Glutamatergic neuron (in vitro differentiated cells): ENCODE data around the gene OR2B6. TPM values are rescaled to one million over a fixed set of nuclear protein-coding genes. Genes with fewer than 3 reads are reported as not detected.

Experiments
- DNase-seq: peaks from one replicate; pipeline ENCODE4 v3.0.0; 2022
- H3K27ac Mint-ChIP-seq: one replicate; pipeline ENCODE4 v1.8.0; 2020; ENCODE audit warnings: mild to moderate bottlenecking, mixed read lengths, inconsistent platforms; ENCODE audit not compliant: unreplicated experiment
- H3K27me3 Mint-ChIP-seq: one replicate; pipeline ENCODE4 v1.8.0; 2020; ENCODE audit warnings: mild to moderate bottlenecking, moderate library complexity, mixed read lengths, inconsistent platforms; ENCODE audit not compliant: unreplicated experiment
- H3K36me3 Mint-ChIP-seq: one replicate; pipeline ENCODE4 v1.8.0; 2020; ENCODE audit warnings: mild to moderate bottlenecking, mixed read lengths, inconsistent platforms; ENCODE audit not compliant: unreplicated experiment
- H3K4me1 Mint-ChIP-seq: one replicate; pipeline ENCODE4 v1.8.0; 2020; ENCODE audit warnings: mild to moderate bottlenecking, low read depth, mixed read lengths, inconsistent platforms; ENCODE audit not compliant: unreplicated experiment
- H3K4me3 Mint-ChIP-seq: one replicate; pipeline ENCODE4 v1.8.0; 2020; ENCODE audit warnings: mild to moderate bottlenecking, mixed read lengths, inconsistent platforms; ENCODE audit not compliant: unreplicated experiment
- H3K9me3 Mint-ChIP-seq: one replicate; pipeline ENCODE4 v1.8.0; 2020; ENCODE audit warnings: mild to moderate bottlenecking, moderate library complexity, mixed read lengths, inconsistent platforms; ENCODE audit not compliant: unreplicated experiment
- total RNA-seq: library from RNA; stranded (reverse); fragmentation: NEBNext Ultra II Directional; extraction: Animal tissue kit (Norgen Biotek cat#: 25700); gene quantifications from one replicate; pipeline ENCODE4 v1.2.1, GENCODE V29; 2021; ENCODE audit not compliant: unreplicated experiment
- TF ChIP-seq, protein P1 (sequence below): fragments of 200-600 bp; sonication (generic); IDR thresholded peaks from one replicate; pipeline ENCODE4 v1.5.0; 2021; ENCODE audit not compliant: partially characterized antibody, unreplicated experiment

Gene OR2B6
- total RNA-seq, 1 donor from 2014 or later: not detected

DNA sequence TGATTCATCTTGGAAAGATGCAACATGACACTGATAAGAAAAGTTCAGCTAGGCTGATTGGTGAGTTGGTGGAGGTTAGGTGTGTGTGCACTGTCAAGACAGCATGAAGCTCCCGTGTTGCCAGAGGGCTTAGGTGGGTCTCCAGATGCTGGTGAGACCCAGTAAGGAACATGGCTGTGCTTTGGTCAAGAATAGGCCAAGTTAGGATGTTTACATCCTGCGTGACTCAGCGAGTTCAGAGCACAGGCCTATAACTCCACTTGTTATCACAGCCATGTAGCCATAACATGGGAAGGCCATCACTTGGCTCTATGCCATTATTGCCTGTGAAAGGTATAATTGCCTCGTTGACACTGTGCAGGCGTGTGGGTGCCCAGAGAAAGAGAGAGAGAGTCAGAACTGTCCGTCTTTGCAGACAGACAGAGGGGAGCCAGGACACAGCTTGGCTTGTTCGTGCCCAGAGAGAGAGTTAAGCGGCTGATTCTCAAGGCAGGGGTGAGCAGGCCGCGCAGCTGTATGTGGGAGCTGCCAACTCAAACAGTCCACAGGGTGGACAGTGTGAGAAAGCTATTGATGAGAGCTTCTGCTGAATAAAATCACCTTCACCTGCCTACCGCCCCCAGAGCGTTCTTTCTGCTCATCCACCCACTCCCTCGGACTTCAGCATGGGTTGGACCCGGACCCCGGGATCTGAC is 43.5 kb downstream of the OR2B6 start:
- Mint-ChIP-seq H3K36me3 (no peaks in the 10 kb centered on the region), H3K4me1 (no peaks in the 10 kb centered on the region), H3K9me3 (peaks cover 1% of the 10 kb centered on the region), H3K4me3 (no peak overlapping the region), H3K27me3 (peaks cover 1% of the 10 kb centered on the region), H3K27ac (no peak overlapping the region)
- no peak for DNase-seq
- TF ChIP-seq, protein P1, sequence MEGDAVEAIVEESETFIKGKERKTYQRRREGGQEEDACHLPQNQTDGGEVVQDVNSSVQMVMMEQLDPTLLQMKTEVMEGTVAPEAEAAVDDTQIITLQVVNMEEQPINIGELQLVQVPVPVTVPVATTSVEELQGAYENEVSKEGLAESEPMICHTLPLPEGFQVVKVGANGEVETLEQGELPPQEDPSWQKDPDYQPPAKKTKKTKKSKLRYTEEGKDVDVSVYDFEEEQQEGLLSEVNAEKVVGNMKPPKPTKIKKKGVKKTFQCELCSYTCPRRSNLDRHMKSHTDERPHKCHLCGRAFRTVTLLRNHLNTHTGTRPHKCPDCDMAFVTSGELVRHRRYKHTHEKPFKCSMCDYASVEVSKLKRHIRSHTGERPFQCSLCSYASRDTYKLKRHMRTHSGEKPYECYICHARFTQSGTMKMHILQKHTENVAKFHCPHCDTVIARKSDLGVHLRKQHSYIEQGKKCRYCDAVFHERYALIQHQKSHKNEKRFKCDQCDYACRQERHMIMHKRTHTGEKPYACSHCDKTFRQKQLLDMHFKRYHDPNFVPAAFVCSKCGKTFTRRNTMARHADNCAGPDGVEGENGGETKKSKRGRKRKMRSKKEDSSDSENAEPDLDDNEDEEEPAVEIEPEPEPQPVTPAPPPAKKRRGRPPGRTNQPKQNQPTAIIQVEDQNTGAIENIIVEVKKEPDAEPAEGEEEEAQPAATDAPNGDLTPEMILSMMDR: no peak

DNA sequence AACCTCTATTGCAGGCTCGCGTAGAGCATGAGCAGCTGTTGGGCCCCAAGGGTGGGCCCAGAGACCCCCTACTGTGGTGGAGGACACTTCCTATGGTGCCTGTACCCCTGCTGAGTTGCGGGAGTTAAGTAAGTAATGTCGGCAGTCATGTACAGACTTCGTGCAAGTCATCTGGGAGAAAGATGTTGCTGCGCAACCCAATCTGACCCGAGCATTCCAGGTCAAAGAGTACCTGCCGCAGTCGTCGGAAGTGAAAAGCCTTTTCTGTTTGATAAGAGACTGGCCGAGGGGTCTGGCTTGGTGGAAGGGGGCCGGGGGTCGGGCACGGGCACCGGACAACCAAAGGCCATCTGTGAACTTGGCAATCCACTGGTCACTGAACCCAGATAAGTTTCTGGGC is 44.3 kb downstream of the OR2B6 start:
- Mint-ChIP-seq H3K4me3 (no peak overlapping the region), H3K36me3 (no peaks in the 10 kb centered on the region), H3K27ac (no peak overlapping the region), H3K4me1 (no peaks in the 10 kb centered on the region), H3K9me3 (peaks cover 1% of the 10 kb centered on the region), H3K27me3 (peaks cover 1% of the 10 kb centered on the region)
- no peak for DNase-seq
- TF ChIP-seq, protein P1: no peak

DNA sequence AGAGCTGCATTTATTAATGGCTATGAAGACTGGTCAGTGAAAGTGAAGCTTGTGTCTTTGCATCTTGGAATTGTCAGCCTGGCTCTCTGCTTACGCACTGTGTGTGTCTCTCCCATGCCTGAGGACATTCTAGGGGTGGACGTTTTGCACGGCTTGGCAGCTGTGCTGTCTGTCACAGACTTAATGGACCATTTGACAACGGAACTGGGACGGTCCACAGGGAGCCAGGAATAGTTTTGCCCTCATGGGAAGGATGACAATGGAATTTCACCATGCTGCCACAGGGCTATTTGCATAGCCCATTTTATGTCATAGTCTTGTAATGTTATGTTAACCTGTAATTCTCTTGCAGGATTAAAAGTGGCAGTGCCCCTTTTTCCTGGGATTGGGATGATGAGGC is 44.7 kb downstream of the OR2B6 start:
- Mint-ChIP-seq H3K27ac (no peak overlapping the region), H3K27me3 (peaks cover 1% of the 10 kb centered on the region), H3K4me1 (no peaks in the 10 kb centered on the region), H3K9me3 (peaks cover 1% of the 10 kb centered on the region), H3K4me3 (no peak overlapping the region), H3K36me3 (no peaks in the 10 kb centered on the region)
- no peak for DNase-seq
- TF ChIP-seq, protein P1: no peak

DNA sequence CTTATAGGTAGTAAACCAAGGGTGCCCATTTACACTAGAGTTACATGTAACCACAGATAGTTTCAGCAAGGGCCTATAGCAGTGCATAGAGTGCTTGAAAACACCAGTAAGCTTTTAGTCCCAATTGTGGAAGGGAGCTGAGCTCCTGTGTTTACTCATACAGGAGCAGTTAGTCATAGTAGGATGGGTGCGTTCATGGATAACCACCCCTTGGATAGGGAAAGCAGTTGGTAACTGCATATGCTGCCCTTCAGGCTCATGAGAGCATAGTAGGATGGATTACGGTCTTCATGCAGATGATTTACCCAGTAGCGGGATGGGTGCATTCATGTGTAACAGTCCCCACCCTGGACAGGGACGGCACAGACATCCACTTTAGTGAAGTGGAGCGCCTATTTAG is 45.1 kb downstream of the OR2B6 start:
- TF ChIP-seq, protein P1: no peak
- Mint-ChIP-seq H3K27ac (no peak overlapping the region), H3K36me3 (no peaks in the 10 kb centered on the region), H3K4me1 (no peaks in the 10 kb centered on the region), H3K27me3 (peaks cover 1% of the 10 kb centered on the region), H3K9me3 (peaks cover 1% of the 10 kb centered on the region), H3K4me3 (no peak overlapping the region)
- no peak for DNase-seq

DNA sequence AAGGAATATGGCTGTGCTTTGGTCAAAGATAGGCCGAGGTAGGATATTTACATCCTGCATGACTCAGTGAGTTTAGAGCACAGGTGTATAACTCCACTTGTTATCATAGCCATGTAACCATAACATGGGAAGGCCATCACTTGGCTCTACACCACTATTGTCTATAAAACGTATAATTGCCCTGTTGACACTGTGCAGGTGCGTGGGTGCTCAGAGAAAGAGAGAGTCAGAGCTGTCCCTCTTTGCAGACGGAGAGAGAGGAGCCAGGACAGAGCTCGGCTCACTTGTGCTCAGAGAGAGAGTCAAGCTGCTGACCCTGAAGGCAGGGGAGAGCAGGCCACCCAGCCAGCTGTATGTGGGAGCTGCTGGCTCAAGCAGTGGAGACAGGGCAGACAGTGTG is 46.0 kb downstream of the OR2B6 start:
- no peak overlapping the region for H3K27ac Mint-ChIP-seq
- H3K27me3 Mint-ChIP-seq: peaks cover 1% of the 10 kb centered on the region
- TF ChIP-seq, protein P1: no peak
- DNase-seq: no peak
- H3K4me1 Mint-ChIP-seq: no peaks in the 10 kb centered on the region
- H3K4me3 Mint-ChIP-seq: no peak overlapping the region
- H3K36me3 Mint-ChIP-seq: no peaks in the 10 kb centered on the region
- H3K9me3 Mint-ChIP-seq: peaks cover 1% of the 10 kb centered on the region
